GM18873 (cell line): ENCODE data around the gene CLTA.
A peak's percentile ranks its signal among the peaks of the same experiment; 100 is the strongest.
"Not testable (repeated sequence)": the region's sequence is repeated elsewhere in the genome, so short reads cannot be mapped to it uniquely, and the experiment has no call there.

Experiments used
- ATAC-seq: cut with Tn5 transposase; IDR thresholded peaks from one replicate; pipeline ENCODE4 v1.9.1; 2021; ENCODE audit warnings: mild to moderate bottlenecking, moderate library complexity, moderate number of reproducible peaks; ENCODE audit not compliant: unreplicated experiment, low FRiP score

The CLTA gene

GRCh38 chr9:36221667-36222066, 30.9 kb downstream of the CLTA start:
- no peak for ATAC-seq

GRCh38 chr9:36222449-36222848, 31.7 kb downstream of the CLTA start:
- no peak for ATAC-seq

- no peak for ATAC-seq
Measured at GRCh38 chr9:36237230-36237629, 46.5 kb downstream of the CLTA start.

GRCh38 chr9:36239205-36239604, 48.5 kb downstream of the CLTA start:
- not testable (repeated sequence) for ATAC-seq

GRCh38 chr9:36239675-36240074, 49.0 kb downstream of the CLTA start:
- ATAC-seq = not testable (repeated sequence)

GRCh38 chr9:36245906-36246305, 55.2 kb downstream of the CLTA start:
- ATAC-seq = no peak

- ATAC-seq = no peak
Measured at GRCh38 chr9:36247356-36247755, 56.6 kb downstream of the CLTA start.

GRCh38 chr9:36248061-36248460, 57.3 kb downstream of the CLTA start:
- ATAC-seq = not testable (repeated sequence)

- no peak for ATAC-seq
Measured at GRCh38 chr9:36249189-36249588, 58.5 kb downstream of the CLTA start.

- ATAC-seq = no peak
Measured at GRCh38 chr9:36250079-36250478, 59.4 kb downstream of the CLTA start.

GRCh38 chr9:36251428-36251827, 60.7 kb downstream of the CLTA start:
- no peak for ATAC-seq

- ATAC-seq = peak; percentile 82
Measured at GRCh38 chr9:36258208-36258995, 67.7 kb downstream of the CLTA start, which contains the start of gene GNE. Gene GNE, minus strand, starts transcription at chr9:36258448. Its CDS starts 9,093 bp downstream, at chr9:36249355.

GRCh38 chr9:36258996-36259533, 68.3 kb downstream of the CLTA start:
- no peak for ATAC-seq
